Activated CD4-positive, alpha-beta T cell treated with anti-CD3 and anti-CD28 coated beads, Interleukin-2, amount 10 ng/mL, durations not matched to agents 7 days and 5 days (primary cell): ENCODE results near the gene TENM3. TPM values are rescaled to one million over a fixed set of nuclear protein-coding genes. Genes with fewer than 3 reads are reported as not detected.
"Not testable (repeated sequence)": the region's sequence is repeated elsewhere in the genome, so short reads cannot be mapped to it uniquely, and the experiment has no call there.

Experiments
- CTCF ChIA-PET: fragments of 350-600 bp; sonication (Branson Sonifier 250); formaldehyde crosslinking; loops from one replicate; lab custom pipeline; 2021; ENCODE audit warnings: antibody characterized with exemption; lab: Charles Lee
- POLR2A ChIA-PET: fragments of 350-600 bp; sonication (Branson Sonifier 250); formaldehyde crosslinking; loops from one replicate; lab custom pipeline; 2021; ENCODE audit warnings: antibody characterized with exemption; lab: Charles Lee
- DNase-seq: peaks from one replicate; pipeline ENCODE4 v3.0.0-alpha.2; 2020
- H3K27ac Mint-ChIP-seq: one replicate; pipeline ENCODE4 v1.8.0; 2021; ENCODE audit warnings: mild to moderate bottlenecking, moderate library complexity, mixed read lengths
- H3K27me3 Mint-ChIP-seq: one replicate; pipeline ENCODE4 v1.8.0; 2021; ENCODE audit warnings: mixed read lengths
- H3K36me3 Mint-ChIP-seq: one replicate; pipeline ENCODE4 v1.8.0; 2021; ENCODE audit warnings: low read depth, mixed read lengths
- H3K4me1 Mint-ChIP-seq: one replicate; pipeline ENCODE4 v1.8.0; 2021; ENCODE audit warnings: mixed read lengths
- H3K4me3 Mint-ChIP-seq: one replicate; pipeline ENCODE4 v1.8.0; 2021; ENCODE audit warnings: mild to moderate bottlenecking, moderate library complexity, mixed read lengths
- H3K9me3 Mint-ChIP-seq: one replicate; pipeline ENCODE4 v1.8.0; 2021; ENCODE audit warnings: mixed read lengths
- total RNA-seq, 2 experiments: library from RNA; stranded (reverse); gene quantifications; one replicate each; pipeline ENCODE4 v1.2.3, GENCODE V29; 2021

TENM3 gene
- not detected for total RNA-seq

DNA sequence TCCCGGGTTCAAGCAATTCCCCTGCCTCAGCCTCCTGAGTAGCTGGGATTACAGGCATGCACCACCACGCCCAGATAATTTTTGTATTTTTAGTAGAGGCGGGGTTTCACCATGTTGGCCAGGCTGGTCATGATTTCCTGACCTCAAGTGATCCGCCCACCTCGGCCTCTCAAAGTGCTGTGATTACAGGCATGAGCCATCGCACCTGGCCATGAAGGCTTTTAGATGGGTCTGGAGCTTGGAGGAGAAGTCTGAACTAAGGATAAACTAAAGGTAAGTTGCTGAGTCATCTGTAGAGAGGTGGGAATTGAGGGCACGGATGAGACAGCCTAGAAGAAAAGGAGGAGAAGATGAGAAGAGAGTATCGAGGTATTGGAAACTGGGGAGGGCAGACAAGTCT is at the start of gene TENM3:
TENM3 (plus strand) TSS at position 199 of the 400 bp plus-strand sequence. CDS start 80,619 bp downstream, outside the sequence.
- POLR2A ChIA-PET, DNase-seq, H3K4me1 Mint-ChIP-seq, H3K9me3 Mint-ChIP-seq, H3K27ac Mint-ChIP-seq, H3K4me3 Mint-ChIP-seq, H3K36me3 Mint-ChIP-seq, CTCF ChIA-PET, H3K27me3 Mint-ChIP-seq: not testable (repeated sequence)

DNA sequence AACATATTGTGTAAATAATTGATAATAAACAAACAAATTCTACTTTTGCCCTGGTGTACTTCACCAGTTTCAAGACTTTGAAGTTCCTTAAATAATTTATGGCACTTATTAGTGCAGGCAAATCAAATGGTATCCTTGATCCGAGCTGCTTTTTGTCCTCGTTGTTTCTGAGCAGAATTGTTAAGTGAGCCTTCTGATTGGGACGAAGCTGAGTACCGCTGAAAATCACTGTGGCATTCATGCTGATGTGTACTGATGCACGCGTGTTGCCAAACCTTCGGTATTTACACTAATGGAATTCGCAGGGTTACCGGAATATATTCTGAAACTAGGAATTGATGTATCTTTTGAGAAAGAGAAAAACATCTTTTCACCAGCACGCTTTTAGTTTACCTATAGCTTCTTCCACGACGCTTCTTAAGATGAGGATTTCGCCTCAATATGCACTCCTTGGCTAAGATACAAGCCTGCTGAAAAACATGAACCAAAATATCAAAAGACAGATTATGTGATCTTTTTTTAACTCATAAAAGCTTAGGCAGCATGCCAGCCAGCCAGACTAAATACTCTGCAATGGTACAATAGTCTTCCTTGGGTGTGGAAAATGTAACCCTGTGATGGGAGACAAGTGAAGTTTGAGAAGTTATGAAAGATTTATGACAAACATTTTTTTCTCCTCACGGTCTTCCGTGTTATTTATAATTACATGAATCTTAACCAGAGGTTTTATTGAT is 48.9 kb upstream of the TENM3 start:
- ChIA-PET CTCF (interaction anchor here (0.7 kb wide), 1 partner anchor 19 kb away, joined by 3 read pairs; no protein-coding TSS in a partner anchor), POLR2A (no interaction called here)
- Mint-ChIP-seq H3K4me3 (no peak overlapping the region), H3K9me3 (no peaks in the 10 kb centered on the region), H3K27ac (no peak overlapping the region), H3K27me3 (no peaks in the 10 kb centered on the region), H3K4me1 (no peaks in the 10 kb centered on the region), H3K36me3 (no peaks in the 10 kb centered on the region)
- DNase-seq, result no peak

DNA sequence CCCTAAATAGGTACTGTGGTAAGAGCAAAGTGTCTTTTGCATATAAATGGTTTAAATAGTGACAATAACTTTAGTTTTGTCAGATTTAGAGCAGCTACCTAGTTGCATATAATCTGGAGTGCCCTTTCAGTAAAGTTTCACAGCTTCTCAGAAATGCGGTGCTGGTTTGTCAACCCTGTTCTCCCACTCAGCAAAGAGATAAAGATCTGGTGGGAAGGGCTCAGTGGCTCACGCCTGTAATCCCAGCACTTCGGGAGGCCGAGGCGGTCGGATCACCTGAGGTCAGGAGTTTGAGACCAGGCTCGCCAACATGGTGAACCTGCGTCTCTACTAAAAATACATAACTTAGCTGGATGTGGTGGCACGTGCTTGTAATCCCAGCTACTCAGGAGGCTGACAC is 45.6 kb upstream of the TENM3 start:
- POLR2A ChIA-PET, result no interaction called here
- H3K27me3 Mint-ChIP-seq, result no peaks in the 10 kb centered on the region
- H3K36me3 Mint-ChIP-seq, result no peaks in the 10 kb centered on the region
- no peaks in the 10 kb centered on the region for H3K4me1 Mint-ChIP-seq
- H3K27ac Mint-ChIP-seq, result no peak overlapping the region
- H3K9me3 Mint-ChIP-seq, result peaks cover 2% of the 10 kb centered on the region
- CTCF ChIA-PET, result no interaction called here
- H3K4me3 Mint-ChIP-seq, result no peak overlapping the region
- no peak for DNase-seq

GRCh38 chr4:182201871-182202270 is 41.3 kb upstream of the TENM3 start:
- Mint-ChIP-seq H3K36me3 (no peaks in the 10 kb centered on the region), H3K9me3 (peaks cover 2% of the 10 kb centered on the region), H3K27ac (no peak overlapping the region), H3K27me3 (no peaks in the 10 kb centered on the region), H3K4me1 (no peaks in the 10 kb centered on the region), H3K4me3 (no peak overlapping the region)
- CTCF ChIA-PET, result no interaction called here
- DNase-seq, result no peak
- POLR2A ChIA-PET, result no interaction called here

- ChIA-PET POLR2A (no interaction called here), CTCF (no interaction called here)
- Mint-ChIP-seq H3K27ac (no peak overlapping the region), H3K9me3 (peaks cover 2% of the 10 kb centered on the region), H3K36me3 (no peaks in the 10 kb centered on the region), H3K27me3 (no peaks in the 10 kb centered on the region), H3K4me1 (no peaks in the 10 kb centered on the region), H3K4me3 (no peak overlapping the region)
- no peak for DNase-seq
Observed at GRCh38 chr4:182202650-182203049, 40.6 kb upstream of the TENM3 start.

DNA sequence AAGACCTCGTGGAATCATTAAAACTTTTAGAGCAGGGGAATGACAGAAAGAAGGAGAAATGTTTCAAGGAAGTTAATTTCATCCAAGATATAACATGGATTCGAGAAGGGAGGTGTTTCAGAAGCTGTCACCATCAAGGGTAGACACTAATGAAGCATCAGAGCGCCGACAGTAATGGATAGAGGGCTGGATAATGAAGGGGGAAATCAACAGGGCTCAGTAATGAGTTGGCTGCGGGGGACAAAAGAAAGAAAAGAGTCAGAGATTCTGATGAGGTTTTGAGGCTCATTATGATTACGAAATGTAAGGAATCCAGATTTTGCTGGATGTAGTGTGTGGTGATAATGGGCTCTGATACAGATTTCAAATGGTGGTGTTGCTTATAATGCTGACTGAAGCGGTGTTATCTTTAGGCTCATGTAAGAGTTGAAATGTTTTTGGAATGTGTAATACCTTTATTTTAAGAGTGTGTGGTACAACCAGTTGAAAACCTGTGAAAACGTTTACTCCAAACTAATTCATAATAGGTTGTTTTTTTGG is 39.3 kb upstream of the TENM3 start:
- no peak for DNase-seq
- Mint-ChIP-seq H3K4me3 (no peak overlapping the region), H3K27me3 (no peaks in the 10 kb centered on the region), H3K36me3 (no peaks in the 10 kb centered on the region), H3K9me3 (peaks cover 2% of the 10 kb centered on the region), H3K4me1 (no peaks in the 10 kb centered on the region), H3K27ac (no peak overlapping the region)
- CTCF ChIA-PET, result interaction anchor here (1.5 kb wide), 1 partner anchor 36 kb away, joined by 4 read pairs; no protein-coding TSS in a partner anchor
- POLR2A ChIA-PET, result no interaction called here

GRCh38 chr4:182205306-182205705 is 37.9 kb upstream of the TENM3 start:
- Mint-ChIP-seq H3K36me3 (no peaks in the 10 kb centered on the region), H3K4me1 (no peaks in the 10 kb centered on the region), H3K27me3 (no peaks in the 10 kb centered on the region), H3K9me3 (peaks cover 2% of the 10 kb centered on the region), H3K27ac (no peak overlapping the region), H3K4me3 (no peak overlapping the region)
- ChIA-PET CTCF (interaction anchor here (1.5 kb wide), 1 partner anchor 37 kb away, joined by 4 read pairs; no protein-coding TSS in a partner anchor), POLR2A (no interaction called here)
- DNase-seq, result no peak

GRCh38 chr4:182206266-182206665 is 36.9 kb upstream of the TENM3 start:
- ChIA-PET POLR2A (no interaction called here), CTCF (no interaction called here)
- Mint-ChIP-seq H3K36me3 (no peaks in the 10 kb centered on the region), H3K4me3 (no peak overlapping the region), H3K4me1 (no peaks in the 10 kb centered on the region), H3K27ac (no peak overlapping the region), H3K27me3 (no peaks in the 10 kb centered on the region), H3K9me3 (peaks cover 2% of the 10 kb centered on the region)
- no peak for DNase-seq

DNA sequence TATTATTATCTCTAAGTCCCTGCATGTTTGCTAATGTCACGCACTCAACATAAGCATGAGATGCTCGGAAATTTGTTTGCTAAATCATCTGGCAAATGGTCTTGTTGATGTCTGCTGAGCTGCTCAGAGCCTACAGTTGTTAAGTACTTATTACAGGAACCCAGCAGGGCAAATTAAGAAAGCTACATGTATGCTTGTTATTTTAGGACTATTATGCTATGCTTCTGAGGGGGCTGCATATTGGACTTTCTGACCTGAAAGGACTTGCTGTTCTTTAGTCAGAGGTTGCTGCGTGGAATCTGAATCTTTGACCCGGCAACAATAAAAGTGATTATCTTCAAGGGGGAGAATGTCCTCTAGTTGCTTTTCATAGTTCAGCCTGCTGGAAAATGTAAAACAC is 36.3 kb upstream of the TENM3 start:
- H3K4me1 Mint-ChIP-seq, result no peaks in the 10 kb centered on the region
- no peak overlapping the region for H3K4me3 Mint-ChIP-seq
- peaks cover 2% of the 10 kb centered on the region for H3K9me3 Mint-ChIP-seq
- ChIA-PET CTCF (interaction anchor here (0.9 to 1.4 kb wide), 2 partner anchors 11 to 16 kb away, joined by 3 to 4 read pairs; no protein-coding TSS in a partner anchor), POLR2A (no interaction called here)
- no peak for DNase-seq
- no peaks in the 10 kb centered on the region for H3K36me3 Mint-ChIP-seq
- H3K27ac Mint-ChIP-seq, result no peak overlapping the region
- no peaks in the 10 kb centered on the region for H3K27me3 Mint-ChIP-seq

GRCh38 chr4:182207830-182208396 is 35.3 kb upstream of the TENM3 start:
- no peaks in the 10 kb centered on the region for H3K27me3 Mint-ChIP-seq
- H3K27ac Mint-ChIP-seq, result no peak overlapping the region
- POLR2A ChIA-PET, result no interaction called here
- no peaks in the 10 kb centered on the region for H3K36me3 Mint-ChIP-seq
- no peaks in the 10 kb centered on the region for H3K9me3 Mint-ChIP-seq
- no peak for DNase-seq
- no peaks in the 10 kb centered on the region for H3K4me1 Mint-ChIP-seq
- CTCF ChIA-PET, result interaction anchor here (0.9 to 1.4 kb wide), 2 partner anchors 12 to 17 kb away, joined by 3 to 4 read pairs; no protein-coding TSS in a partner anchor
- no peak overlapping the region for H3K4me3 Mint-ChIP-seq

- no peaks in the 10 kb centered on the region for H3K27me3 Mint-ChIP-seq
- POLR2A ChIA-PET, result no interaction called here
- no peaks in the 10 kb centered on the region for H3K4me1 Mint-ChIP-seq
- DNase-seq, result no peak
- H3K27ac Mint-ChIP-seq, result no peak overlapping the region
- CTCF ChIA-PET, result interaction anchor here (0.6 kb wide), 1 partner anchor 1291 kb away, joined by 3 read pairs; no protein-coding TSS in a partner anchor
- H3K9me3 Mint-ChIP-seq, result no peaks in the 10 kb centered on the region
- no peak overlapping the region for H3K4me3 Mint-ChIP-seq
- H3K36me3 Mint-ChIP-seq, result no peaks in the 10 kb centered on the region
Observed at GRCh38 chr4:182208526-182209050, 34.6 kb upstream of the TENM3 start.

GRCh38 chr4:182212211-182212761 is 30.9 kb upstream of the TENM3 start:
- H3K27me3 Mint-ChIP-seq, result no peaks in the 10 kb centered on the region
- no peak overlapping the region for H3K27ac Mint-ChIP-seq
- no peaks in the 10 kb centered on the region for H3K9me3 Mint-ChIP-seq
- H3K4me1 Mint-ChIP-seq, result no peaks in the 10 kb centered on the region
- no peaks in the 10 kb centered on the region for H3K36me3 Mint-ChIP-seq
- no peak for DNase-seq
- ChIA-PET CTCF (no interaction called here), POLR2A (no interaction called here)
- no peak overlapping the region for H3K4me3 Mint-ChIP-seq

- Mint-ChIP-seq H3K36me3 (no peaks in the 10 kb centered on the region), H3K27ac (no peak overlapping the region), H3K4me3 (no peak overlapping the region), H3K9me3 (no peaks in the 10 kb centered on the region), H3K27me3 (no peaks in the 10 kb centered on the region), H3K4me1 (no peaks in the 10 kb centered on the region)
- POLR2A ChIA-PET, result no interaction called here
- DNase-seq, result no peak
- CTCF ChIA-PET, result no interaction called here
Observed at GRCh38 chr4:182213004-182213403, 30.2 kb upstream of the TENM3 start.
